ENCODE data around the gene DZANK1.
"Not testable (repeated sequence)": the region's sequence is repeated elsewhere in the genome, so short reads cannot be mapped to it uniquely, and the experiment has no call there.

The DZANK1 gene

GRCh38 chr20:18436847-18437246 lies 30.0 kb downstream of the DZANK1 start:
- no peak for DNase-seq (ENCODE audit: low read depth)

GRCh38 chr20:18431206-18431605 lies 35.6 kb downstream of the DZANK1 start:
- no peak for DNase-seq (ENCODE audit: low read depth)

GRCh38 chr20:18430172-18430826 lies 36.5 kb downstream of the DZANK1 start:
- DNase-seq (ENCODE audit: low read depth): no peak

- no peak for DNase-seq (ENCODE audit: low read depth)
Observed at GRCh38 chr20:18428490-18429173, 38.2 kb downstream of the DZANK1 start.

- no peak for DNase-seq (ENCODE audit: low read depth)
Observed at GRCh38 chr20:18427214-18427613, 39.6 kb downstream of the DZANK1 start.

GRCh38 chr20:18421608-18422007 lies 45.2 kb downstream of the DZANK1 start:
- no peak for DNase-seq (ENCODE audit: low read depth)

GRCh38 chr20:18416486-18416885 lies 50.3 kb downstream of the DZANK1 start:
- DNase-seq (ENCODE audit: low read depth): no peak

- no peak for DNase-seq (ENCODE audit: low read depth)
Observed at GRCh38 chr20:18414140-18414539, 52.7 kb downstream of the DZANK1 start.

- no peak for DNase-seq (ENCODE audit: low read depth)
Observed at GRCh38 chr20:18412221-18412901, 54.5 kb downstream of the DZANK1 start.

- no peak for DNase-seq (ENCODE audit: low read depth)
Observed at GRCh38 chr20:18405826-18406225, 61.0 kb downstream of the DZANK1 start.

- no peak for DNase-seq (ENCODE audit: low read depth)
Observed at GRCh38 chr20:18404172-18404571, 62.7 kb downstream of the DZANK1 start.

GRCh38 chr20:18403269-18403668 lies 63.6 kb downstream of the DZANK1 start:
- DNase-seq (ENCODE audit: low read depth): no peak

- DNase-seq (ENCODE audit: low read depth): no peak
Observed at GRCh38 chr20:18401305-18401704, 65.5 kb downstream of the DZANK1 start.

GRCh38 chr20:18400460-18400859 lies 66.4 kb downstream of the DZANK1 start:
- no peak for DNase-seq (ENCODE audit: low read depth)

- not testable (repeated sequence) for DNase-seq (ENCODE audit: low read depth)
Observed at GRCh38 chr20:18398713-18399112, 68.1 kb downstream of the DZANK1 start.

- DNase-seq (ENCODE audit: low read depth): no peak
Observed at GRCh38 chr20:18397030-18397429, 69.8 kb downstream of the DZANK1 start.

- no peak for DNase-seq (ENCODE audit: low read depth)
Observed at GRCh38 chr20:18395544-18395943, 71.3 kb downstream of the DZANK1 start.

- no peak for DNase-seq (ENCODE audit: low read depth)
Observed at GRCh38 chr20:18394363-18394762, 72.5 kb downstream of the DZANK1 start.

- DNase-seq (ENCODE audit: low read depth): no peak
Observed at GRCh38 chr20:18391686-18392085, 75.1 kb downstream of the DZANK1 start.

GRCh38 chr20:18390201-18390600 lies 76.6 kb downstream of the DZANK1 start:
- DNase-seq (ENCODE audit: low read depth): no peak

- DNase-seq (ENCODE audit: low read depth): no peak
Observed at GRCh38 chr20:18388860-18389259, 78.0 kb downstream of the DZANK1 start.

- DNase-seq (ENCODE audit: low read depth): no peak
Observed at GRCh38 chr20:18380908-18381529, 85.8 kb downstream of the DZANK1 start.

Measured in stimulated activated CD8-positive, alpha-beta memory T cell treated with anti-CD3 and anti-CD28 coated beads, Interleukin-7, amount 100 ng/mL, for 24 hours (primary cell).